HAP-1 (cell line): ENCODE data around the gene TBC1D7.

Source experiments
- DNase-seq, 2 experiments: peaks; one replicate each; pipeline ENCODE4 v3.0.0-alpha.2; 2016 to 2020; ENCODE audit warnings: low spot score in 2 of 2
- H3K27me3 ChIP-seq: fragments of 250-450 bp; sonication (Bioruptor Pico); 2 replicates; pipeline ENCODE4 v1.5.1; 2020; ENCODE audit warnings: low read depth, mild to moderate bottlenecking, moderate library complexity
- H3K36me3 ChIP-seq: fragments of 250-450 bp; sonication (Bioruptor Pico); replicated peaks from 2 replicates; pipeline ENCODE4 v1.5.1; 2020; ENCODE audit warnings: mild to moderate bottlenecking
- H3K4me1 ChIP-seq: fragments of 250-450 bp; sonication (Bioruptor Pico); 2 replicates; pipeline ENCODE4 v1.5.1; 2020; ENCODE audit warnings: mild to moderate bottlenecking
- H3K4me3 ChIP-seq: fragments of 250-450 bp; sonication (Bioruptor Pico); 2 replicates; pipeline ENCODE4 v1.5.1; 2020; ENCODE audit warnings: mild to moderate bottlenecking, moderate library complexity
- H3K9me3 ChIP-seq: fragments of 250-450 bp; sonication (Bioruptor Pico); 2 replicates; pipeline ENCODE4 v1.5.1; 2020; ENCODE audit warnings: mild to moderate bottlenecking, moderate library complexity
- in situ Hi-C: fragments of 300-500 bp; cut with MboI; formaldehyde crosslinking; loops from 3 replicates; pipeline ENCODE4 v1.14.3; 2020; ENCODE audit warnings: low sequenced_read_pairs, inconsistent platforms, mixed read lengths

Gene TBC1D7

DNA sequence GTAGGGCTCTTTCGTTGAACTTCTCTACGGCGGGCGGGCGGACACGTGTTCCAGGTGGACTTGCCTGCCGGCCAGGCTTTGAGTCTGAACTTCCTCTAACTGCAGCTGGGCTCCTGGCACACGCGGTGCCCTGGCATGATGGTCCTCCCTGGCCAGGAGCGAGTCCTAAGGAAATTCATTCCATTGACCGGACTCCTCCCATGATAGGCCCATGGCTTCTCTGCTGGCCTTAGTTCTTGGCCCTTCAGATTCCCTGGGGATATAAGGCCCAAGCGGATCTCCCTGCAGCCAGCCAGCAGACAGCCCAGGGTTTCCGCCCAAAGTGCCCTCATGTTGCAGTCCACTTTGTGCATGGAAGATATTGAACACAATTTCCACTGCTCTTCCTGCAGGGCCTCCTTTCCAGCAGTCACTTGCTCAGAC, 39.4 kb downstream of the TBC1D7 start:
- Histone ChIP-seq H3K4me3 (no peak overlapping the region), H3K27me3 (no peaks in the 10 kb centered on the region), H3K9me3 (no peaks in the 10 kb centered on the region), H3K36me3 (no peaks in the 10 kb centered on the region), H3K4me1 (no peaks in the 10 kb centered on the region)
- in situ Hi-C loops: no loop called here
- DNase-seq: no peak

DNA sequence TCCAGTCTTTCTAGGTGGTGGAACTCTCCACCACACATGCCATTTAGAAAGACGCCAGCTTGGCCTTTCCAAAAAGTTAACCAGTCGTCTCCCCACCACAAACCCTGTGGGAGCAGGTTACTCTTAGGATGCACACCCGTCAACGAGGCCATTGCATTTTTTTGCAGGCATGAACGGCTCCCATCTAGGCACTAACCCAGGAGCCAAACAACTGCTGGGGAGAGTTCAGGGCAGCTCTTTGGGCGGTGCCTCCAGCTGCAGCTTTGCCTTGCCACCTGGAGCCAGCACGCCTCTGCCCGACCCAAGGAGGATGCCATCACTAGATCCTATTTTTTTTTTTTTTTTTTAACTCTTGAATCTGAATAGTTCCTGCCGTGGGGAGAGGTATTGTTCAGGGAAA, 39.9 kb downstream of the TBC1D7 start:
- Histone ChIP-seq H3K9me3 (no peaks in the 10 kb centered on the region), H3K27me3 (no peaks in the 10 kb centered on the region), H3K4me3 (no peak overlapping the region), H3K36me3 (no peaks in the 10 kb centered on the region), H3K4me1 (no peaks in the 10 kb centered on the region)
- no peak for DNase-seq
- in situ Hi-C loops: no loop called here

- Histone ChIP-seq H3K36me3 (no peaks in the 10 kb centered on the region), H3K27me3 (no peaks in the 10 kb centered on the region), H3K9me3 (no peaks in the 10 kb centered on the region), H3K4me3 (no peak overlapping the region), H3K4me1 (0 out of 2 replicates have a peak, but pooled peaks cover 2% of the 10 kb centered on the region)
- in situ Hi-C loops: no loop called here
- no peak for DNase-seq
These were observed 41.2 kb downstream of the TBC1D7 start for GRCh38 chr6:13287104-13287503.

- Histone ChIP-seq H3K36me3 (no peaks in the 10 kb centered on the region), H3K4me3 (no peak overlapping the region), H3K27me3 (no peaks in the 10 kb centered on the region), H3K9me3 (no peaks in the 10 kb centered on the region), H3K4me1 (0 out of 2 replicates have a peak, but pooled peaks cover 2% of the 10 kb centered on the region)
- in situ Hi-C loops: no loop called here
- DNase-seq: no peak
These were observed 42.2 kb downstream of the TBC1D7 start for GRCh38 chr6:13286181-13286580.

GRCh38 chr6:13285705-13286104, 42.6 kb downstream of the TBC1D7 start:
- Histone ChIP-seq H3K4me3 (no peak overlapping the region), H3K27me3 (no peaks in the 10 kb centered on the region), H3K9me3 (no peaks in the 10 kb centered on the region), H3K36me3 (no peaks in the 10 kb centered on the region), H3K4me1 (0 out of 2 replicates have a peak, but pooled peaks cover 2% of the 10 kb centered on the region)
- in situ Hi-C loops: no loop called here
- no peak for DNase-seq

DNA sequence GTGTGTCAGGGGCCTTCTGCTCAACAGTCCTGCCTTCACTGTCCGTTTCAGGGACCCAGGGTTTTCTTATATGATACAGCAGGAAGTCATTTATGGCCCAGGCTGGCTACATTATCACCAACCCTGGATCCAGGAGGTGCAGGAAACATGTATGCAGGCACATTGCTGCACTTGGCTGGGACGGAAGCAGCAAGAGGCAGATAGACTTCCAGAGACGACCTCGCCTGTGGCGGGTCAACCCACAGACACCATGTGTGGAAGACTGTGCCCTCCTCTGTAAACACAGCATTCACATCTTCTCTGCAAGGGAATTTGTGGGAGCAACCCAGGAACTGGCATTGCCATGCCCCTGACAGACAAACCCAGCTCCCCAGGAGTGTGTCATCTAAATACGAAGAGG, 43.7 kb downstream of the TBC1D7 start:
- Histone ChIP-seq H3K36me3 (no peaks in the 10 kb centered on the region), H3K27me3 (no peaks in the 10 kb centered on the region), H3K4me1 (0 out of 2 replicates have a peak, but pooled peaks cover 2% of the 10 kb centered on the region), H3K9me3 (no peaks in the 10 kb centered on the region), H3K4me3 (no peak overlapping the region)
- in situ Hi-C loops: no loop called here
- no peak for DNase-seq

DNA sequence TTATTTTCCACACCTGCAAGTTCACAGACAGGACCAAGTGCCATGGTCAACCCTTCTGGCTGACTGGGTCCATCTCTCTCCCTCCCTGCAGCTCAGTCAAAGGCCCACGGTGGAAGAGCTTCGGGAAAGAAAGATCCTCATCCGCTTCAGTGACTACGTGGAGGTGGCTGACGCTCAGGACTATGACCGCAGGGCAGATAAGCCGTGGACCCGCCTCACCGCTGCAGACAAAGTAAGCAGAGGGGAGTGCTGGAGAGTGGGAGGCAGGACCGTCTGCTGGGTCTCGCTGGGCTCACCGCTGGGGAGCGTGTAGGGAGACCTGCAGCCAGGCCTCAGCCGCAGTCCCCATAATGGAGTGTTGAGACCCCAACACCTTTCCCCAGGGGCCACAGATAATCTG, 45.0 kb downstream of the TBC1D7 start:
- H3K4me3 ChIP-seq: no peak overlapping the region
- H3K4me1 ChIP-seq: 0 out of 2 replicates have a peak, but pooled peaks cover 2% of the 10 kb centered on the region
- no peak for DNase-seq
- no peaks in the 10 kb centered on the region for H3K9me3 ChIP-seq
- in situ Hi-C loops: no loop called here
- no peaks in the 10 kb centered on the region for H3K27me3 ChIP-seq
- no peaks in the 10 kb centered on the region for H3K36me3 ChIP-seq

- no peaks in the 10 kb centered on the region for H3K9me3 ChIP-seq
- in situ Hi-C loops: no loop called here
- DNase-seq: no peak
- no peak overlapping the region for H3K4me3 ChIP-seq
- H3K4me1 ChIP-seq: 0 out of 2 replicates have a peak, but pooled peaks cover 2% of the 10 kb centered on the region
- no peaks in the 10 kb centered on the region for H3K36me3 ChIP-seq
- H3K27me3 ChIP-seq: no peaks in the 10 kb centered on the region
These were observed 45.8 kb downstream of the TBC1D7 start for GRCh38 chr6:13282393-13283069.

DNA sequence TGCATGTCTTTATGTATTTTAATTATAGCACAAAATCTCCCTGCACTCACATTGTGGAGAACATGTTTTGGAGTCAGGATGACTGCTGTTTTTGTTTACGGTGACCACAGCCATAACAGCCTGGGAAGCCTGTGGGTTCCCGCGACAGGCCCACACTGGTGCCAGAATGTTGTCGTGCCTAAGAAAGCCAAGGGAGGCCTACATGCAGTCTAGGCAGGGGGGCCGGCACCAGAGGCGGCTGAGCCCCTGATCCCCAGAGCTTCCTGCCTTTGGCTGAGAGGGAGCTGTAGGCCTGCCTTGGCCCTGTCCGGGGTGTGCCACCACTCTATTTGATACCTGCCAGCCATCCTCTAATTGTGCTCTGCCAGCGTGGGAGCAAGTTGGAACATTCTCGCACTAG, 46.7 kb downstream of the TBC1D7 start:
- in situ Hi-C loops: no loop called here
- Histone ChIP-seq H3K27me3 (no peaks in the 10 kb centered on the region), H3K36me3 (no peaks in the 10 kb centered on the region), H3K9me3 (no peaks in the 10 kb centered on the region), H3K4me3 (no peak overlapping the region), H3K4me1 (0 out of 2 replicates have a peak, but pooled peaks cover 2% of the 10 kb centered on the region)
- DNase-seq: no peak

GRCh38 chr6:13280254-13280653, 48.1 kb downstream of the TBC1D7 start:
- no peak for DNase-seq
- Histone ChIP-seq H3K27me3 (no peaks in the 10 kb centered on the region), H3K36me3 (no peaks in the 10 kb centered on the region), H3K4me3 (no peak overlapping the region), H3K9me3 (no peaks in the 10 kb centered on the region), H3K4me1 (0 out of 2 replicates have a peak, but pooled peaks cover 2% of the 10 kb centered on the region)
- in situ Hi-C loops: no loop called here

DNA sequence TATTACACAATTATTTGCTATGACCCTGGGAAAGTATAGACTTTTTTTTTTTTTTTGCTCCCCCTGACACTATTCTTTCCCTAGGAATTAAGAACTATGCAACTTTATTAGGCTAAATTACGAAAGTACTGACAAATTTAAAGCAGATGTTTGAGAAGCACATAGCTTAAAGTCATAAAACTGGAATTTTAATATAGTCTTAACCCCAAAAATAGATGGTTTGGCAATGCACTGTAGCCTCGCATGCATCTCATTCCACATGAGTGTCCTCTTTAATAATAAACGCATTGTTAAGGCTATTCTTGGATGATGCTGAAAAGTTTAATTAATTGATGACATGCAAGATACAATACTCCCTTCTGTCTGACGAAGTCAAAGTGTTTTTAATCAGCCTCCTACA, 49.3 kb downstream of the TBC1D7 start:
- H3K4me1 ChIP-seq: 0 out of 2 replicates have a peak, but pooled peaks cover 2% of the 10 kb centered on the region
- H3K36me3 ChIP-seq: no peaks in the 10 kb centered on the region
- DNase-seq: no peak
- H3K9me3 ChIP-seq: no peaks in the 10 kb centered on the region
- H3K4me3 ChIP-seq: no peak overlapping the region
- in situ Hi-C loops: no loop called here
- H3K27me3 ChIP-seq: no peaks in the 10 kb centered on the region

DNA sequence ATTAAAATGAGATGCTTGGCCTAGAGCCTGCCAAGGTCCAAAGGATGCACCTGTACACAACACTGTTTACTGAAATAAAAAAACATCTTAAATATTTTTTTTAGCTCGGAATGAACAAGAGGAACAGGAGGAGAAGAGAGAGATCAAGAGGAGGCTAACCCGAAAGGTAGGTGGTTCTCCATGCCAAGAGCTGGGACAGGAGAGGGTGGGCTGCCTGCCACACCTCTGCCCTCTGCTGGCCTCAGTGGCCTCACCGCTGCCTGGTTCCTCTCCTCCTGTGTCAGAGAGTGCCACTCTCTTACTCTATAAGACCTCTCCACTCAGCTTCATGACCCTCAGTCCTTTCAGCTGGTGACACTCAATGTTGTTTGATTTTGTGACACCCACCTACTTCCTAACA, 50.2 kb downstream of the TBC1D7 start:
- in situ Hi-C loops: no loop called here
- peak in 1 of 2 experiments; percentile 19 for DNase-seq
- H3K9me3 ChIP-seq: no peaks in the 10 kb centered on the region
- H3K27me3 ChIP-seq: no peaks in the 10 kb centered on the region
- H3K36me3 ChIP-seq: no peaks in the 10 kb centered on the region
- H3K4me3 ChIP-seq: no peak overlapping the region
- H3K4me1 ChIP-seq: 0 out of 2 replicates have a peak, but pooled peaks cover 2% of the 10 kb centered on the region

- in situ Hi-C loops: no loop called here
- no peaks in the 10 kb centered on the region for H3K9me3 ChIP-seq
- H3K27me3 ChIP-seq: no peaks in the 10 kb centered on the region
- H3K36me3 ChIP-seq: no peaks in the 10 kb centered on the region
- H3K4me1 ChIP-seq: no peaks in the 10 kb centered on the region
- no peak for DNase-seq
- H3K4me3 ChIP-seq: no peak overlapping the region
These were observed 51.1 kb downstream of the TBC1D7 start for GRCh38 chr6:13277231-13277630.

DNA sequence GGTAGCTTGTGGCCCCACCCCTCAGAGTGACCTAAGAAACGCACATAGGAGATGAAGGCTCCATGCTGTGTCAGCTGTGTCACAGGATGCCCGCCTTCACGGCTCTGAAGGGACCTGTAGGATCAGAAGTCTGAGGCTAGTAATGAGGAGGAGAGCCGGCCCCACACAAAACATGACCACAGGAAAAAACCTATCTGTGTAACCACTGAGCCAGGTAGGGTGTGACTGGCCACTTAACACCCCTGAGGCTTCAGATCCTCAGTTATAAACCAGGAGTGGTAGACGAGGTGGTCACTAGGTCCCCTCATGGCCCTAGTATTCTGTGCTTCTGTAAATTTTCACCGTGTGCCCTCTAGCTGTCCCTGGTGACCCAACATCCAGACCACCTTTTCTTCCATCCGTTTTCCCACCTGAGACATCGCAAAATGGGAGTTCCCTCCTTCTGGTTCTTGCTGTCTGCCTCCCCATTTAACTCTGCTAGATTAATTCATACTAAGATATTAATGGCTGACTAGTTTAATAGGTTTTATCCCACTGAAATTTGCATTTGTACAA, 52.8 kb downstream of the TBC1D7 start:
- Histone ChIP-seq H3K27me3 (no peaks in the 10 kb centered on the region), H3K4me1 (no peaks in the 10 kb centered on the region), H3K4me3 (no peak overlapping the region), H3K36me3 (no peaks in the 10 kb centered on the region), H3K9me3 (no peaks in the 10 kb centered on the region)
- DNase-seq: no peak
- in situ Hi-C loops: no loop called here
